Neutrophil (primary cell): ENCODE data around the gene MKLN1.

Experiments
- H3K27ac ChIP-seq: fragments of 200-600 bp; sonication (generic); 2 replicates; pipeline ENCODE4 v1.5.1; 2016; ENCODE audit warnings: mild to moderate bottlenecking, moderate library complexity
- H3K27me3 ChIP-seq: fragments of 200-600 bp; sonication (generic); 2 replicates; pipeline ENCODE4 v1.6.0; 2016; ENCODE audit warnings: mild to moderate bottlenecking
- H3K36me3 ChIP-seq: fragments of 200-600 bp; sonication (generic); 2 replicates; pipeline ENCODE4 v1.5.1; 2017
- H3K4me1 ChIP-seq, 2 experiments: fragments of 200-600 bp in 1 of 2; sonication (generic) in 1 of 2; 1 replicate in 1 of 2; 2 replicates in 1 of 2; pipeline versions ENCODE4 v1.5.1 to v1.6.1; 2013 to 2016; ENCODE audit warnings: low read depth in 1 of 2, low read length in 1 of 2, mild to moderate bottlenecking in 1 of 2, moderate library complexity in 1 of 2; ENCODE audit not compliant: control insufficient read depth in 1 of 2, insufficient read depth in 1 of 2
- H3K4me3 ChIP-seq, 2 experiments: fragments of 200-600 bp in 1 of 2; sonication (generic) in 1 of 2; 1 replicate in 1 of 2; 2 replicates in 1 of 2; pipeline ENCODE4 v1.5.1; 2013 to 2016; ENCODE audit warnings: low read depth in 1 of 2, low read length in 1 of 2, mild to moderate bottlenecking in 1 of 2, moderate library complexity in 1 of 2
- H3K9me3 ChIP-seq: fragments of 200-600 bp; sonication (generic); 2 replicates; pipeline ENCODE4 v1.5.1; 2016
- CTCF ChIP-seq: fragments of 200-600 bp; sonication (generic); IDR thresholded peaks from 2 replicates; pipeline ENCODE4 v1.5.1; 2016; ENCODE audit warnings: antibody characterized with exemption

MKLN1 gene

GRCh38 chr7:131489881-131490280 is 162.2 kb downstream of the MKLN1 start:
- H3K27ac ChIP-seq = no peak overlapping the region
- TF ChIP-seq CTCF = no peak
- no peaks in the 10 kb centered on the region for H3K9me3 ChIP-seq
- H3K4me1 ChIP-seq = no peaks in the 10 kb centered on the region
- no peaks in the 10 kb centered on the region for H3K27me3 ChIP-seq
- H3K36me3 ChIP-seq = peaks cover 32% of the 10 kb centered on the region
- H3K4me3 ChIP-seq = no peak overlapping the region

DNA sequence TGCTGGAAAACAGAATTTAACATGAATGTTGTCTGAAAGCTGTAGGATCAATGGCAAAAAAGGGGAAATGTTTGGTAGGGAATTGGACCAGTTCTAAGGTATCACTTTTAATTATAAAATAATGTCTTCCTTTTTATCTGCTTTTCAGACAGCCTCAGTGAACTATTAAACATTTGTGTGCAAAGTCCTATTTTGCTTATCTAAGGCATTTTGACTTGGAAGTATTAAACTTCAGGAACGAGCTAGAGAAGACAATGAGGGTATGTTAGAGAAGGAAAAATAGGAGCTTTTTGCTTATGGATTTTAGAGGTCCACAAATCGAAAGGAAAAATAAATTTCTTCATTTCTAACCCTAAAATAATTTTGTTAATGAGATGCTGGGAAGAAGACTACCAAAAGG is 165.4 kb downstream of the MKLN1 start:
- H3K27me3 ChIP-seq = no peaks in the 10 kb centered on the region
- no peak for TF ChIP-seq CTCF
- H3K4me1 ChIP-seq = no peaks in the 10 kb centered on the region
- H3K4me3 ChIP-seq = no peak overlapping the region
- peaks cover 30% of the 10 kb centered on the region for H3K36me3 ChIP-seq
- no peaks in the 10 kb centered on the region for H3K9me3 ChIP-seq
- H3K27ac ChIP-seq = no peak overlapping the region

GRCh38 chr7:131493581-131493980 is 165.9 kb downstream of the MKLN1 start:
- Histone ChIP-seq H3K36me3 (peaks cover 27% of the 10 kb centered on the region), H3K9me3 (no peaks in the 10 kb centered on the region), H3K27ac (no peak overlapping the region), H3K4me3 (no peak overlapping the region), H3K27me3 (no peaks in the 10 kb centered on the region), H3K4me1 (no peaks in the 10 kb centered on the region)
- TF ChIP-seq CTCF = no peak

DNA sequence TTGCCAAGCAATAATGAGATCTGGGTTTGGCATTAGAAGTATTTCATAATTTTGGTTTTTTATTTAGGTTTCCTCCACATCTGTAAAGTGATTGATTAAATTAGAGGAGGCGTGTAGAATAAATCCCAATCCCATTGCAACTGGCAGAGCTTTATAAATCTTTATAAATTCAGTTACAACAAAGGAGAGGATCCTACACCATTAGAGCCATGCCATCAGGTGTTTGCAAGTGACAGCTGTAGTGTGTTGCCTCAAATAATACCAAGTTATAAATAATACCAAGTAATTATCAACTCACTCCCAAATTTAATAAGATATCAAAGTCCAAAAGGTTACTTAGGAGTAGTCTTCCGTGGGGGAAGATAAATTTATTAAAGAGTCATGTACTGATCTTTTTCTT is 166.5 kb downstream of the MKLN1 start:
- peaks cover 26% of the 10 kb centered on the region for H3K36me3 ChIP-seq
- TF ChIP-seq CTCF = no peak
- H3K27me3 ChIP-seq = no peaks in the 10 kb centered on the region
- H3K9me3 ChIP-seq = no peaks in the 10 kb centered on the region
- H3K4me1 ChIP-seq = no peaks in the 10 kb centered on the region
- H3K4me3 ChIP-seq = no peak overlapping the region
- no peak overlapping the region for H3K27ac ChIP-seq

GRCh38 chr7:131495669-131496498 is 168.2 kb downstream of the MKLN1 start:
- no peak overlapping the region for H3K4me3 ChIP-seq
- H3K27ac ChIP-seq = no peak overlapping the region
- peaks cover 33% of the 10 kb centered on the region for H3K36me3 ChIP-seq
- TF ChIP-seq CTCF = no peak
- no peaks in the 10 kb centered on the region for H3K9me3 ChIP-seq
- no peaks in the 10 kb centered on the region for H3K4me1 ChIP-seq
- no peaks in the 10 kb centered on the region for H3K27me3 ChIP-seq
